ENCODE measurements around the gene CBFA2T2. TPM values are rescaled to one million over a fixed set of nuclear protein-coding genes. Genes with fewer than 3 reads are reported as not detected.

CBFA2T2 gene
- total RNA-seq, 1 experiment from 2014 or later, result 15.4 TPM

- POLR2A ChIA-PET, result interaction anchor here (0.8 kb wide), 1 partner anchor 14 kb away, joined by 3 read pairs; no protein-coding TSS in a partner anchor
- CTCF ChIA-PET, result interaction anchor here (0.7 to 1.1 kb wide), 2 partner anchors 13 to 227 kb away, joined by 4 read pairs; no protein-coding TSS in a partner anchor
- TF ChIP-seq CTCF (IDR thresholded peaks at IDR 0.05; ENCODE audit: unreplicated experiment), result no peak
- intact Hi-C loops (cut with micrococcal nuclease), result no loop called here
- H3K27ac Mint-ChIP-seq (ENCODE audit: low read depth, unreplicated experiment), result no peak overlapping the region
- H3K9me3 Mint-ChIP-seq (ENCODE audit: unreplicated experiment), result no peaks in the 10 kb centered on the region
- peaks cover 63% of the 10 kb centered on the region for H3K36me3 Mint-ChIP-seq (ENCODE audit: insufficient read depth, unreplicated experiment)
- H3K27me3 Mint-ChIP-seq (ENCODE audit: insufficient read depth, unreplicated experiment), result no peaks in the 10 kb centered on the region
- no peak for DNase-seq (ENCODE audit: unreplicated experiment)
- no peak overlapping the region for H3K4me3 Mint-ChIP-seq (ENCODE audit: unreplicated experiment)
- no TSS peak for BruUV-seq (replicated peaks)
- H3K4me1 Mint-ChIP-seq (ENCODE audit: insufficient read depth, unreplicated experiment), result no peaks in the 10 kb centered on the region
Observed at GRCh38 chr20:33640287-33640686, 150.4 kb downstream of the CBFA2T2 start.

DNA sequence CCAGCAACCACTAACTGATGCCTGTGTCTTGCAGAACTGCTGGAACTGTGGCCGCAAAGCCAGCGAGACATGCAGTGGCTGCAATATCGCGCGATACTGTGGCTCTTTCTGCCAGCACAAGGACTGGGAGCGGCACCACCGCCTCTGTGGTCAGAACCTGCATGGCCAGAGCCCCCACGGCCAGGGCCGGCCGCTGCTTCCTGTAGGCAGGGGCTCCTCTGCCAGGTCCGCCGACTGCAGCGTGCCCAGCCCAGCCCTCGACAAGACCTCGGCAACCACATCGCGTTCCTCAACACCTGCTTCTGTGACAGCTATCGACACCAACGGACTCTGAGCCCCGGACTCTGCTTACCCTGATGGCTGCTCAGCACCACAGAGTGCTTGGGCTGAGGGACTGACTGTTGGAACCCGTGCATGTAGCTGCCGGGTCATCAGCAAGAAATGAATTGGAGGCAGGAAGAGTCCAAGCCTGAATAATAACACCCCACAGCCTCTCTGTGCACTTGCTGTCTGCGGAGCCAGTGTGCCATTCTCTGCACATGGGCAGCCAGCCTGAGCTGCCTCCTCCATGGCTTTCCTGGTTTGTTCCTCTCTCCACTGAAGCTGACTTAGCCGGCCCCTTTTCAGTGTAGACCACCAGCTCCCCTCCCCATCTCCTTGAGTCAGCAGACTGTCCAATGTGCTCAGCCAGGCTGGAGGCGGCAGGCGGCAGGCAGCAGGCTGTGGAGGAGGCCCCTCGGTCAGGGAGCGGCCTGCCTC, 154.6 kb downstream of the CBFA2T2 start:
- POLR2A ChIA-PET, result interaction anchor here (0.6 to 0.7 kb wide), 3 partner anchors 12 to 351 kb away, joined by 3 read pairs; no protein-coding TSS in a partner anchor
- BruUV-seq (replicated peaks), result no TSS peak
- no peak for TF ChIP-seq CTCF (IDR thresholded peaks at IDR 0.05; ENCODE audit: unreplicated experiment)

GRCh38 chr20:33645072-33645358, 155.1 kb downstream of the CBFA2T2 start:
- intact Hi-C loops (cut with micrococcal nuclease), result no loop called here
- POLR2A ChIA-PET, result interaction anchor here (0.6 kb wide), 2 partner anchors 11 to 350 kb away, joined by 3 read pairs; no protein-coding TSS in a partner anchor
- peaks cover 48% of the 10 kb centered on the region for H3K36me3 Mint-ChIP-seq (ENCODE audit: insufficient read depth, unreplicated experiment)
- no peak for TF ChIP-seq CTCF (IDR thresholded peaks at IDR 0.05; ENCODE audit: unreplicated experiment)
- H3K4me1 Mint-ChIP-seq (ENCODE audit: insufficient read depth, unreplicated experiment), result peaks cover 10% of the 10 kb centered on the region
- no peaks in the 10 kb centered on the region for H3K27me3 Mint-ChIP-seq (ENCODE audit: insufficient read depth, unreplicated experiment)
- H3K27ac Mint-ChIP-seq (ENCODE audit: low read depth, unreplicated experiment), result no peak overlapping the region
- CTCF ChIA-PET, result interaction anchor here (1.0 to 1.2 kb wide), 2 partner anchors 23 to 188 kb away, joined by 4 to 5 read pairs; no protein-coding TSS in a partner anchor
- BruUV-seq (replicated peaks), result no TSS peak
- H3K4me3 Mint-ChIP-seq (ENCODE audit: unreplicated experiment), result no peak overlapping the region
- no peaks in the 10 kb centered on the region for H3K9me3 Mint-ChIP-seq (ENCODE audit: unreplicated experiment)
- DNase-seq (ENCODE audit: unreplicated experiment), result no peak

More for the DNA sequence above, 154.6 kb downstream of the CBFA2T2 start:
- Mint-ChIP-seq H3K27ac (ENCODE audit: low read depth, unreplicated experiment) (no peak overlapping the region), H3K9me3 (ENCODE audit: unreplicated experiment) (no peaks in the 10 kb centered on the region), H3K4me3 (ENCODE audit: unreplicated experiment) (no peak overlapping the region), H3K4me1 (ENCODE audit: insufficient read depth, unreplicated experiment) (peaks cover 10% of the 10 kb centered on the region), H3K36me3 (ENCODE audit: insufficient read depth, unreplicated experiment) (peaks cover 54% of the 10 kb centered on the region), H3K27me3 (ENCODE audit: insufficient read depth, unreplicated experiment) (no peaks in the 10 kb centered on the region)
- no peak for DNase-seq (ENCODE audit: unreplicated experiment)
- CTCF ChIA-PET, result interaction anchor here (1.0 to 1.2 kb wide), 2 partner anchors 24 to 187 kb away, joined by 4 to 5 read pairs; no protein-coding TSS in a partner anchor
- intact Hi-C loops (cut with micrococcal nuclease), result no loop called here

GRCh38 chr20:33645396-33645795, 155.5 kb downstream of the CBFA2T2 start:
- peaks cover 45% of the 10 kb centered on the region for H3K36me3 Mint-ChIP-seq (ENCODE audit: insufficient read depth, unreplicated experiment)
- H3K4me1 Mint-ChIP-seq (ENCODE audit: insufficient read depth, unreplicated experiment), result peaks cover 10% of the 10 kb centered on the region
- DNase-seq (ENCODE audit: unreplicated experiment), result no peak
- no peaks in the 10 kb centered on the region for H3K27me3 Mint-ChIP-seq (ENCODE audit: insufficient read depth, unreplicated experiment)
- ChIA-PET CTCF (interaction anchor here (1.2 kb wide), 1 partner anchor 23 kb away, joined by 4 read pairs; no protein-coding TSS in a partner anchor), POLR2A (interaction anchor here (1.1 kb wide), 1 partner anchor 35 kb away, joined by 3 read pairs; no protein-coding TSS in a partner anchor)
- BruUV-seq (replicated peaks), result no TSS peak
- intact Hi-C loops (cut with micrococcal nuclease), result no loop called here
- no peak for TF ChIP-seq CTCF (IDR thresholded peaks at IDR 0.05; ENCODE audit: unreplicated experiment)
- H3K4me3 Mint-ChIP-seq (ENCODE audit: unreplicated experiment), result no peak overlapping the region
- H3K9me3 Mint-ChIP-seq (ENCODE audit: unreplicated experiment), result no peaks in the 10 kb centered on the region
- H3K27ac Mint-ChIP-seq (ENCODE audit: low read depth, unreplicated experiment), result no peak overlapping the region
